Endothelial cell of umbilical vein (primary cell): ENCODE measurements around the gene HMG20B. TPM values are rescaled to one million over a fixed set of nuclear protein-coding genes. Genes with fewer than 3 reads are reported as not detected.
A peak's percentile ranks its signal among the peaks of the same experiment; 100 is the strongest.

ENCODE experiments used
- BruUV-seq: library from RNA; stranded (reverse); fragments of 400-500 nt; replicated peaks from 2 replicates; lab custom pipeline; 2021; lab: Mats Ljungman, UMichigan
- CTCF ChIA-PET: fragments of 300-600, 350-600 bp; sonication (Branson Sonifier 250); formaldehyde crosslinking; loops from one replicate; lab custom pipeline; 2021; ENCODE audit warnings: antibody characterized with exemption, inconsistent platforms; lab: Charles Lee
- POLR2A ChIA-PET: fragments of 300-600, 350-600 bp; sonication (Branson Sonifier 250); formaldehyde crosslinking; loops from one replicate; lab custom pipeline; 2021; ENCODE audit warnings: antibody characterized with exemption, inconsistent platforms; lab: Charles Lee
- DNase-seq: peaks from one replicate; pipeline ENCODE4 v3.0.0-alpha.2; 2011; ENCODE audit warnings: low read depth, low spot score
- FAIRE-seq: peaks from 2 replicates; lab custom pipeline; 2011; peaks lifted over from hg19 to GRCh38; lab: Jason Lieb, UNC
- H2AFZ ChIP-seq: 2 replicates; pipeline ENCODE4 v1.6.0; 2012; ENCODE audit warnings: low read depth, low read length, control low read depth, inconsistent platforms
- H3K27ac ChIP-seq: 2 replicates; pipeline ENCODE4 v1.5.1; 2011; ENCODE audit warnings: low read depth, mild to moderate bottlenecking, control low read depth, low read length, moderate library complexity; ENCODE audit not compliant: insufficient read depth
- H3K27me3 ChIP-seq, 2 experiments: 2 replicates each; pipeline versions ENCODE4 v1.6.0 to v1.6.1; 2011; ENCODE audit warnings: low read length in 2 of 2, mixed read lengths in 1 of 2; ENCODE audit not compliant: control insufficient read depth in 2 of 2, insufficient read depth in 2 of 2
- H3K36me3 ChIP-seq, 2 experiments: 2 replicates in 1 of 2; 3 replicates in 1 of 2; pipeline ENCODE4 v1.5.1; 2011; ENCODE audit warnings: low read length in 2 of 2, mild to moderate bottlenecking in 1 of 2, moderate library complexity in 1 of 2; ENCODE audit not compliant: control insufficient read depth in 2 of 2, insufficient read depth in 2 of 2; ENCODE audit errors: extremely low read depth in 1 of 2
- H3K4me1 ChIP-seq: 3 replicates; pipeline ENCODE4 v1.5.1; 2011; ENCODE audit warnings: mild to moderate bottlenecking, low read length; ENCODE audit not compliant: control insufficient read depth, insufficient read depth; ENCODE audit errors: extremely low read depth
- H3K4me2 ChIP-seq: 2 replicates; pipeline ENCODE4 v1.6.1; 2011; ENCODE audit warnings: low read length, control low read depth, mixed read lengths; ENCODE audit not compliant: insufficient read depth
- H3K4me3 ChIP-seq, 3 experiments: fragments of 200-600 bp in 1 of 3; sonication (generic), shearing (Covaris generic) in 1 of 3; replicated peaks in 1 of 3; 2 replicates each; pipeline ENCODE4 v1.5.1; 2011 to 2016; ENCODE audit warnings: control low read depth in 3 of 3, low read length in 3 of 3, mild to moderate bottlenecking in 2 of 3, inconsistent platforms in 1 of 3, low read depth in 1 of 3, moderate library complexity in 1 of 3; ENCODE audit not compliant: insufficient read depth in 1 of 3
- H3K79me2 ChIP-seq: 2 replicates; pipeline ENCODE4 v1.6.0; 2012; ENCODE audit warnings: low read length, inconsistent platforms; ENCODE audit not compliant: control insufficient read depth, insufficient read depth
- H3K9ac ChIP-seq: replicated peaks from 2 replicates; pipeline ENCODE3; 2011; ENCODE audit warnings: low read length, control low read depth; ENCODE audit not compliant: insufficient read depth; ENCODE audit errors: extremely low read depth
- H3K9me1 ChIP-seq: replicated peaks from 3 replicates; pipeline ENCODE4 v1.6.0; 2011; ENCODE audit warnings: mild to moderate bottlenecking, low read length; ENCODE audit not compliant: control insufficient read depth, insufficient read depth; ENCODE audit errors: extremely low read depth
- H3K9me3 ChIP-seq: replicated peaks from 2 replicates; pipeline ENCODE4 v1.5.1; 2012; ENCODE audit warnings: low read length, inconsistent platforms; ENCODE audit not compliant: control insufficient read depth, insufficient read depth
- H4K20me1 ChIP-seq: replicated peaks from 2 replicates; pipeline ENCODE3; 2011; ENCODE audit warnings: mild to moderate bottlenecking, low read length; ENCODE audit not compliant: control insufficient read depth, insufficient read depth; ENCODE audit errors: extremely low read depth
- EZH2 ChIP-seq: IDR thresholded peaks from 2 replicates; pipeline ENCODE4 v1.6.1; 2012; ENCODE audit warnings: borderline replicate concordance, low read depth, mild to moderate bottlenecking, moderate library complexity, low read length, inconsistent platforms; ENCODE audit not compliant: severe bottlenecking
- FOS ChIP-seq: IDR thresholded peaks from 2 replicates; pipeline ENCODE4 v1.6.1; 2011; ENCODE audit warnings: mild to moderate bottlenecking, low read length, moderate library complexity, borderline replicate concordance; ENCODE audit not compliant: insufficient read depth
- GATA2 ChIP-seq: IDR thresholded peaks from 2 replicates; pipeline ENCODE4 v1.7.0; 2011; ENCODE audit warnings: low read depth, mild to moderate bottlenecking, moderate library complexity, mixed read lengths, low read length; ENCODE audit not compliant: insufficient read length, insufficient read depth
- POLR2A ChIP-seq: IDR thresholded peaks from 2 replicates; pipeline ENCODE4 v1.6.1; 2012; ENCODE audit warnings: low read depth, mild to moderate bottlenecking, control low read depth, low read length
- POLR2AphosphoS5 ChIP-seq: IDR thresholded peaks from 2 replicates; pipeline ENCODE4 v1.6.1; 2012; ENCODE audit warnings: low read depth, mild to moderate bottlenecking, control low read depth, low read length, moderate library complexity; ENCODE audit not compliant: insufficient read depth
- dilution Hi-C: fragments of 300-500 bp; cut with MboI; formaldehyde crosslinking; loops from one replicate; pipeline ENCODE4 v1.15.0; 2019; ENCODE audit warnings: low sequenced_read_pairs; ENCODE audit not compliant: extremely low pct_ligation_motif_present
- intact Hi-C: fragments of 100-400 bp; cut with micrococcal nuclease; formaldehyde crosslinking; loops from one replicate; pipeline ENCODE4 v1.10.0; 2022
- polyA plus RNA-seq, 4 experiments: library from polyadenylated mRNA; depleted of rRNA in 3 of 4; stranded (reverse) in 3 of 4; unstranded in 1 of 4; fragments of >200 nt; gene quantifications; 2 replicates each; pipeline versions ENCODE4 v1.2.1 to v1.2.3, GENCODE V29; 2011 to 2012; ENCODE audit warnings: missing spikeins in 1 of 4
- total RNA-seq: library from RNA; stranded (reverse); gene quantifications from 2 replicates; pipeline ENCODE4 v1.2.3, GENCODE V29; 2021

The HMG20B gene
- total and polyA plus RNA-seq, 2 donors (not counting 3 experiments of a cell fraction or from before 2014, with no cell fraction given): 53.2 to 98.2 TPM

GRCh38 chr19:3572132-3572854, 451 bp upstream of the HMG20B start:
- peak overlapping the region; percentile 86 for H2AFZ ChIP-seq
- intact Hi-C loops: loop anchor here (1.0 to 5.0 kb wide), 5 partner anchors 15 to 100 kb away; partner anchors contain the start of genes CACTIN, FZR1, MFSD12 and TBXA2R
- no peaks in the 10 kb centered on the region for H3K9me3 ChIP-seq
- H3K27me3 ChIP-seq: no peaks in the 10 kb centered on the region
- peak overlapping the region; percentile 38 for H3K9ac ChIP-seq
- peak; percentile 99 for FAIRE-seq
- H3K4me2 ChIP-seq: peak overlapping the region; percentile 84
- dilution Hi-C loops: no loop called here
- peaks cover 2% of the 10 kb centered on the region for H3K79me2 ChIP-seq
- no peak for TF ChIP-seq POLR2AphosphoS5
- TF ChIP-seq GATA2: peak; percentile 66
- no peak for TF ChIP-seq FOS
- TF ChIP-seq EZH2: no peak
- no peak for TF ChIP-seq POLR2A
- H3K36me3 ChIP-seq: peaks cover 0 to 3% of the 10 kb centered on the region in 2 experiments
- BruUV-seq: no TSS peak
- H4K20me1 ChIP-seq: no peaks in the 10 kb centered on the region
- H3K4me1 ChIP-seq: peaks cover 15% of the 10 kb centered on the region
- ChIA-PET CTCF (no interaction called here), POLR2A (no interaction called here)
- no peaks in the 10 kb centered on the region for H3K9me1 ChIP-seq
- DNase-seq: peak; percentile 100
- H3K4me3 ChIP-seq: peak overlapping the region; percentile 26 to 33 (median 31)
- H3K27ac ChIP-seq: peak overlapping the region; percentile 30
